Activated T-cell treated with anti-CD3 and anti-CD28 coated beads, Interleukin-2, amount 50 U/mL, for 72 hours (primary cell): ENCODE measurements around the gene TREH. TPM values are rescaled to one million over a fixed set of nuclear protein-coding genes. Genes with fewer than 3 reads are reported as not detected.
A peak's percentile ranks its signal among the peaks of the same experiment; 100 is the strongest.

Experiments
- ATAC-seq, 2 donors: fragments of 150-1000 bp; cut with Tn5 transposase; replicated peaks in 1 of 2; 2 replicates each; pipeline ENCODE4 v1.10.0; 2021; ENCODE audit warnings: moderate library complexity in 2 of 2, mild to moderate bottlenecking in 1 of 2
- DNase-seq, 2 donors: peaks; one replicate each; pipeline ENCODE4 v3.0.0; 2021 to 2022; ENCODE audit warnings: mixed read lengths in 1 of 2
- H3K27ac Mint-ChIP-seq: one replicate; pipeline ENCODE4 v1.8.0; 2022; ENCODE audit warnings: mild to moderate bottlenecking, moderate library complexity, mixed read lengths
- H3K27me3 Mint-ChIP-seq: one replicate; pipeline ENCODE4 v1.8.0; 2022; ENCODE audit warnings: low read depth, mixed read lengths
- H3K36me3 Mint-ChIP-seq, 2 donors: one replicate each; pipeline ENCODE4 v1.8.0; 2022; ENCODE audit warnings: mixed read lengths in 2 of 2, mild to moderate bottlenecking in 1 of 2; ENCODE audit not compliant: insufficient read depth in 2 of 2
- H3K4me1 Mint-ChIP-seq: one replicate; pipeline ENCODE4 v1.8.0; 2022; ENCODE audit warnings: low read depth, mixed read lengths
- H3K4me3 Mint-ChIP-seq, 2 donors: one replicate each; pipeline ENCODE4 v1.8.0; 2022; ENCODE audit warnings: mild to moderate bottlenecking in 2 of 2, mixed read lengths in 2 of 2, moderate library complexity in 2 of 2
- H3K9me3 Mint-ChIP-seq, 2 donors: one replicate each; pipeline ENCODE4 v1.8.0; 2022; ENCODE audit warnings: mixed read lengths in 2 of 2
- total RNA-seq, 2 donors: library from RNA; stranded (reverse); gene quantifications; one replicate each; pipeline ENCODE4 v1.2.3, GENCODE V29; 2022

Gene TREH
- total RNA-seq, 2 donors from 2014 or later, result not detected

DNA sequence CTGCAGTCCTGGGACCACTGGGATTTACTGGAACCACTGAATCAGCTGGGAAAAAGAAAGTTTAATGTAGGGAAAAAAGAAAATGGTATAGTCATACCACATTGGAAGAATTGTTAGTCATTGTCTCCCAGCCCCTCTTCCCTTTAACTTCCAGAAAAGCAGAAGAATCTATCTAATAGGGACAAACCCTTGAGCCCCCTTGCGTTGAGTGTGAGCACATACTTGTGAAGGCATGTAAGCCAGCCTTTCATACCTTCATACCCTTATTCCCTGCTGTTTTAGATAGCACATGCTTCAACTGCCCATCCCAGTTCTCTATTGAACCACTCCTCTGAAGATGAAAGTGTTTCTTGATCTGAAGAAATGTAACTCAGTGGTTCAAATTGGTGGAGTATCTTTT lies 6.6 kb downstream of the TREH start:
- Mint-ChIP-seq H3K4me1 (no peaks in the 10 kb centered on the region), H3K4me3 (no peak overlapping the region), H3K36me3 (peaks cover 0 to 3% of the 10 kb centered on the region in 2 donors), H3K9me3 (peaks cover 0 to 2% of the 10 kb centered on the region in 2 donors), H3K27me3 (no peaks in the 10 kb centered on the region), H3K27ac (no peak overlapping the region)
- ATAC-seq (no peak), DNase-seq (no peak)

DNA sequence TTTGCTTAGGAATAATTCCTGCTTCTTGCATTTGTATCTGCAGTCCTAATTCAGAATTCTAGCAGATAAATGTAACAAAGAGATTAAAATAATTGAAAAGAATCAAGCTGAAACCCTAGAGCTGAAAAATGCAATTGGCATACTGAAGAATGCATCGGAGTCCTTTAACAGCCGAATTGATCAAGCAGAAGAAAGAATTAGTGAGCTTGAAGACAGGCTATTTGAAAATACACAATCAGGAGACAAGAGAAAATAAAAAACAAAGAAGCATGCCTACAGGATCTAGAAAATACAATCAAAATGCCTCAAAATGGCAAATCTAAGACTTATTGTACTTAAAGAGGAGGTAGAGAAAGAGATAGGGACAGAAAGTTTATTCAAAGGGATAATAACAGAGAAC lies 8.2 kb downstream of the TREH start:
- Mint-ChIP-seq H3K36me3 (no peaks in the 10 kb centered on the region), H3K4me1 (no peaks in the 10 kb centered on the region), H3K27me3 (no peaks in the 10 kb centered on the region), H3K27ac (peak overlapping the region; percentile 14), H3K9me3 (peaks cover 0 to 2% of the 10 kb centered on the region in 2 donors), H3K4me3 (no peak overlapping the region)
- ATAC-seq (no peak), DNase-seq (no peak)

DNA sequence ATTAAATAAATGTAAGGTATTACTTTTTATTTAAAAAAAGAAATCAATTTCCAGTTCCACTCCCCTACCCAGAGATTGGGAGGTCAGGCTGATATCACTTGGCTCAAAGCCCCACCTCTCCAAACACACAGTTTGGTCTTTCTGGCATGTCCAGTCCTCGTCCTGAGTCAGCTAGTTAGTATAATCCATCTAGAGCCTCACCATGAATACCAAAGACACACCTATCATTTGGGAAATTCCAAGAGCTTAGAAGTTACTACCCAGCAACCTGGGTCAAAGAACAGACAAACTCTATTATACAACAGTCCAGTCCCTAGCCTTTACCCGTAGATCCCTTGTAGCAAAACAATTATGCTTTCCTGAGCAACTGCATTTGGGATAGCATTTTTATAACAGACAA lies 9.4 kb downstream of the TREH start:
- H3K27ac Mint-ChIP-seq, result no peak overlapping the region
- DNase-seq, result no peak
- no peaks in the 10 kb centered on the region for H3K36me3 Mint-ChIP-seq
- H3K27me3 Mint-ChIP-seq, result no peaks in the 10 kb centered on the region
- H3K9me3 Mint-ChIP-seq, result peaks cover 0 to 2% of the 10 kb centered on the region in 2 donors
- ATAC-seq, result no peak
- H3K4me1 Mint-ChIP-seq, result no peaks in the 10 kb centered on the region
- no peak overlapping the region for H3K4me3 Mint-ChIP-seq

DNA sequence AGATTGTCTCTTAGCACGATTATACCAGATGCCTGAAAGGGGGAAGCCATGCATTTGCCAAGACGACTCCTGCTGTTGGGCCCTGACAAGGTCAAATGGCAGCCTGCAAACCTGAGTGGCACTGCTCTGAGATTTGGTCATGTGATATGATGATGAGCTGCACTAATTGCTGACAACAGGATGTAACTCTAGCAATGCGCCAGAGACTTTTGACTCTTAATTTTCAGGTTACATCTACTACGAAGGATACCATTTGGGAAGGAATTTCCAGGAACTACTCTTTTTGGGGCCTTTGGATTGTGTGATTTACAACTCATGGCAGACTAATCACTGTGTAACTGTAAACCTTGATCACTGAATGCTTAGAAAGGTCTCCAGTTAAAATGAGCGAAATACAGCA lies 13.1 kb downstream of the TREH start:
- Mint-ChIP-seq H3K9me3 (peaks cover 0 to 2% of the 10 kb centered on the region in 2 donors), H3K4me1 (no peaks in the 10 kb centered on the region), H3K27me3 (no peaks in the 10 kb centered on the region), H3K27ac (no peak overlapping the region), H3K36me3 (no peaks in the 10 kb centered on the region), H3K4me3 (no peak overlapping the region)
- ATAC-seq (no peak), DNase-seq (no peak)

DNA sequence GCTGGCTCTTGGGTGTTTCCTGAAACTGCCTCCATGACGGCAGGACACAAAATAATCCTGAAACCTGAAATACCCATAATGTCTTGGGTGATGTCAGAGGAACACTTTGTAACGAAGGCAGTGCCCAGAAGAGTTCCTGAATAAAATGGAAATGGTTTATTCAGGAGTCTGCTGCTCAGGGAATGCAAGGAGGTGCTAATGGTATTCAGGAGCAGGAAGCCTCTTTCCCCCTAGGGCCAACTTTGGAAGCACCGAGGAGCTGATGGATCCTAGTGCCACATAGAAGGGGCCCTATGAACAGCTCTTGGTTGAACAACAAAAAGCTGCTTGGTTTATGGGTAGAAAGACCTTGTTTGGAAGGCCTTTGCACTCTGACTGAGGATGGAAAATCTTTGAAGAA lies 15.5 kb downstream of the TREH start:
- DNase-seq (no peak), ATAC-seq (no peak)
- H3K9me3 Mint-ChIP-seq, result no peaks in the 10 kb centered on the region
- no peaks in the 10 kb centered on the region for H3K4me1 Mint-ChIP-seq
- H3K4me3 Mint-ChIP-seq, result no peak overlapping the region
- H3K27me3 Mint-ChIP-seq, result no peaks in the 10 kb centered on the region
- no peak overlapping the region for H3K27ac Mint-ChIP-seq
- H3K36me3 Mint-ChIP-seq, result no peaks in the 10 kb centered on the region

DNA sequence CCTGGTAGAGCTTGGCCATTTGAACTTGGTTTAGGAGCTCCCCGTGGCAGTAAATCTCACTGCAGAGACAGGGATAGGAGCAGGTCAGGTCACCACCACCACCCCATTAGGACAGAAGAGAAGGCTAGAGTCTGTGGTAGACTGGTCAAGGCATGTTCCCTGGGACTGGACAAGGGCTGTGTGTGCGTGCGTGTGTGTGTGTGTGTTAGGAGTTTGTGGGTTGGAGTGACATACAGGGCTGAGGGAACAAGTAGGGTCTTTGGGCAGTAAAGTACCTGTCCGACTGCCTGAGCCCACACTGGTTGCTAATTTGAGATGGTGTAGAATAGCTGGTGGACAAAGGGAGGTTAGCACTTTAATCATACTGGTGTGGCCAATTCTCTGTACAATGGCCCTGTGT lies 16.1 kb downstream of the TREH start:
- ATAC-seq (no peak), DNase-seq (no peak)
- no peaks in the 10 kb centered on the region for H3K4me1 Mint-ChIP-seq
- H3K9me3 Mint-ChIP-seq, result no peaks in the 10 kb centered on the region
- no peaks in the 10 kb centered on the region for H3K36me3 Mint-ChIP-seq
- no peak overlapping the region for H3K27ac Mint-ChIP-seq
- no peak overlapping the region for H3K4me3 Mint-ChIP-seq
- no peaks in the 10 kb centered on the region for H3K27me3 Mint-ChIP-seq

DNA sequence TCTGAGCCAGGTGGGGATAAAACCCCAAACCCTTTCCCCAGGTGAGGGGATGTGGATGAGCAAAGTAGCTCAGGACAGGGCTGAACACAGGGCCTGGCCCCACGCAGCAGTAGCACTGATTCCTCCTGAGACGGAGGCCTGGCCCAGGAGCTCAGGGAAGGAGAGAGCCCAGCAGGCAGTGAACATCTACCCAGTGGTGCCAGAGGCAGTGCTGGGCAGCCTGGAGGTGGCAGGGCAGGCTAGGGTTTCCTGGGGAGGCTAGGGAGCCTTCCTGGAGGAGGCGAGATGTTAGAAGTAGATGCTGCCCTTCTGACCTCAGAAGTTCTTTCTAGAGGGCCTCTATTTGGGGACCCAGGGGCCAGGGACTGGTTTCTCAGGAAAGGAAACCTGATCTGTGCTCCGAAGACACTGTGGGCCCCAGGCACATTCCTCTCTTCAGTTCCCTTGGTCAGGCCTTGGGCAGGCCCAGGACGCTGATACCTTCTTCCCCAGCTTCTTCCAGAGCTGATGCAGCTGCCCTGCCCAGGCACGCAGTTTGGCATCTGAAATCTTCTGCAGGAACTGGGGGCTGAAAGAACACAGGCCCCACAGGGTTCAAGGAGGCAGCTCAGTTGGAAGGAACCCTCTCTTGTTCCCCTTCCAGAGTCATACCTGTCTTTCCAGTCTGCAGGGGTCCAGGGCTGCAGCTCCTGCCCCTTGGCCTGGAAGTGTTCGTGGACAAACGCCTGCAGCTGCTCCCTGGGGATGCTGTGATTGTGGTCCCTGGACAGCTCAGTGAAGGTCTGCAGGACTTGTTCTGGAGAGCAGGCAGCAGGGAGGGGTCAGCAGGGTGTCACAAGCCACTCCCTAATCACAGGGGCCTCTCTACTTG lies 16.8 kb downstream of the TREH start:
- Mint-ChIP-seq H3K9me3 (no peaks in the 10 kb centered on the region), H3K36me3 (no peaks in the 10 kb centered on the region), H3K27ac (no peak overlapping the region), H3K4me3 (no peak overlapping the region), H3K27me3 (no peaks in the 10 kb centered on the region), H3K4me1 (no peaks in the 10 kb centered on the region)
- no peak for DNase-seq
- ATAC-seq, result no peak

DNA sequence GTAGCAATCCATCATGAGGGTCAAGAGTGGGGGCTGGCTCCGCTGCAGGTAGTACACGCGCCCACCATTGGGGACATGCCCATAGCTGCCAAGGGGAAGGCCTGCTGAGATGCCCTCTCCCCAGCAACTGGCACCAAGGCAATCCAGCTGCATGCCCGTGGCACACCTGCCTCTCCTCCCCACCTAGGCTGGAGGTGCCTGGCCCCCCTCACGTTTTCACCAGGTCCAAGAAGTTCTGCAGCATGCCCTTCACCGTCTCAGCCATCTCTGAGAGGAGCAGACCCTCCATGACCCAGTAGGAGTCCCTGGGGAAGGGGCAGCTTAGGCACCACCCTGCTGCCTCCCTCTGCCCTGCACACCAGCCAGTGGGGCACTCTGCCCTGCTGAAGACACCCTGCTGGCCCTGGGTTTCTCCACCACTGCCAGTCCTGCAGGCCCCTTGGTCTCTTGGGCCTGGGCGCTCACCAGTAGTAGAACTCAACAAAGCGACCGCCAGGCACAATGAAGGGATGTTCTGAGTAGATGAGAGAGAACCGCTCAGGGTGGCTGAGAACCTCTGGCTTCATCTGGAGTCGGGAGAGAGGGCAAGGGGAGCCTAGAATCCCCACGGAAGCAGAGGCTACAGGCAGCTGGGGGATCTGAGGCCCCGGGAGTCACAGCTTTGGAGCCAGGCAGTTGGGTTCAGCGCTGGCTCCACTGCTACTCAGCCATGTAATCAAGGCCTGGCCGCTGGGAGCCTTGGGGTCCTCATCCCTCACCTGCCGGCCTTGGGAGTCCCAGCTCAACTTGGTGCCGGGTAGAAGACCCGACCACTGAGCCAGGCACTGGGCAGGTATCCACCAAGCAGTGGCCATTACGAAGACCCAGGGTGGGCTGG lies 17.8 kb downstream of the TREH start:
- Mint-ChIP-seq H3K4me3 (no peak overlapping the region), H3K27me3 (no peaks in the 10 kb centered on the region), H3K4me1 (no peaks in the 10 kb centered on the region), H3K9me3 (no peaks in the 10 kb centered on the region), H3K27ac (no peak overlapping the region), H3K36me3 (no peaks in the 10 kb centered on the region)
- ATAC-seq (no peak), DNase-seq (no peak)

DNA sequence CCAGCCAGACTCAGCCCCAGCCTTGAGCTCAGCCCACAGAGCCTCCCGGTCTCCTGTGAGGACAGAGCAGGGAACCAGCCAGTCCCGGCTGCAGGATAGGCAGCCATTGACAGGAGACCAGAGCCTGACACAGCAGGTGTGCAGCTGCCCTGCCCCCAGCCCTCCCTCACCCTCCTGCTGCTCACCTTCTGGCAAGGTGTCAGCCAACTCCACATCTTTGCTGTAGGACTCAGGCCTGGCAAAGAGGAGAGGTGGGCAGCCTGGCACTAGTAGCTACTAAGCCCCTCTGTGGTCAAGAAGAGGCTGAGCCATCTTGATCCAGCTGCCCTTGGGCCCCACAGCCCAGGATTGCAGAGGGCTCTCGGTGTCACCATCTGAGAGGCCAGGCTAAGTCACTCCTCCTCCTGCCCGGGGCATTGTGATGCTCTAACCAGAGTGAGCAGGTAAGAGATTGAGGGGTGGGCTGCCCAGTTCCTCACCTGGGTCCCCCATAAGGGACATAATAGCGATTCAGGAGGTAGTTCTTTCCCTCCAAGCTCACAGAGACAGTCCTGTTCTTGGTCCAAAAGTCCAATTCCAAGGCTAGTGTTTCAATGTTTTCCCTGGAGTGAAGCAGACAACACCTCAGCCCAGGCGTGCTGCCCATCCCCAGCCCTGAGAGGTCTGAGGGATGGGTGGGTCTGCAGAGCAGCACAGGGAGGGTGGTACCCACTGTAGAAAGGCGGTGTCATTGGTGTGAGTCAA lies 18.6 kb downstream of the TREH start:
- no peak for DNase-seq
- no peak for ATAC-seq
- no peaks in the 10 kb centered on the region for H3K36me3 Mint-ChIP-seq

DNA sequence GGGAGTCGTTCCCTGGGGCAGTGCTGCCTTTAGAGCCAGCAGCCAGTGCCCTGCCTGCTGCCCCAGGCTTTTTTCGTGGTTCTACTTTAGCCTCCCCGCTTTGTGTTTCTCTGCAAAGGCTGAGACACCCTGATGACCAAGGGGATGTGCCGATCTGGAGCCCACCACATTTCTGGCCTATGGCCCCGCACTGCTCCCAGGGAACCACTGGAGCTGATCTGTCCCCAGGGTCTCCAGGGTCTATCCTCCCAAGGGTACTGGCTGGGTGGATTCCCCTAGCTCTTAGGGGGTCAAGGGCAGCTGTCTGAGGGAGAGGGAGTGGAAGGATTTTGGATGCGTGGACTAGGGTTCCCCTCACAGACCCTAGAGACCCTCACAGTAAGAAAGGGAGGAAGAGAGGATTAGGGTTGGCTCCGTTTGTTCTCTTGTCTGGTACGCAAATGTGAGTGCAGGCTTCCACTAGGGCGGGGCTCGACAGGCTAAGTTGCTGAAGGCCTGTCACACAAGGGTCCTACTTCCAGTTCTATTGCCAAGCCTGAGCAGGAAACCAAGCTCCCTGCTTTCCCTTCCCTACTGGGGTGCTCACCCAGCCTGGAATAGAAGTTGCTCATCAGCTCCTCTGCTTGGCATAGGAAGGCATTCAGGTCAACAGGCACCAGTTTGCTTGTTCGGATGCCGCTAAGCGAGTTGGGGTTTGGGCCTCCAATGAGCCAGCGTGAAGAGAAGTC lies 19.3 kb downstream of the TREH start:
- Mint-ChIP-seq H3K4me3 (peak overlapping the region in 1 of 2 donors; percentile 55), H3K36me3 (no peaks in the 10 kb centered on the region), H3K27ac (no peak overlapping the region), H3K9me3 (no peaks in the 10 kb centered on the region), H3K4me1 (no peaks in the 10 kb centered on the region), H3K27me3 (no peaks in the 10 kb centered on the region)
- DNase-seq (no peak), ATAC-seq (no peak)

More for the DNA sequence above, 18.6 kb downstream of the TREH start:
- Mint-ChIP-seq H3K27ac (no peak overlapping the region), H3K9me3 (no peaks in the 10 kb centered on the region), H3K27me3 (no peaks in the 10 kb centered on the region), H3K4me3 (no peak overlapping the region), H3K4me1 (no peaks in the 10 kb centered on the region)

DNA sequence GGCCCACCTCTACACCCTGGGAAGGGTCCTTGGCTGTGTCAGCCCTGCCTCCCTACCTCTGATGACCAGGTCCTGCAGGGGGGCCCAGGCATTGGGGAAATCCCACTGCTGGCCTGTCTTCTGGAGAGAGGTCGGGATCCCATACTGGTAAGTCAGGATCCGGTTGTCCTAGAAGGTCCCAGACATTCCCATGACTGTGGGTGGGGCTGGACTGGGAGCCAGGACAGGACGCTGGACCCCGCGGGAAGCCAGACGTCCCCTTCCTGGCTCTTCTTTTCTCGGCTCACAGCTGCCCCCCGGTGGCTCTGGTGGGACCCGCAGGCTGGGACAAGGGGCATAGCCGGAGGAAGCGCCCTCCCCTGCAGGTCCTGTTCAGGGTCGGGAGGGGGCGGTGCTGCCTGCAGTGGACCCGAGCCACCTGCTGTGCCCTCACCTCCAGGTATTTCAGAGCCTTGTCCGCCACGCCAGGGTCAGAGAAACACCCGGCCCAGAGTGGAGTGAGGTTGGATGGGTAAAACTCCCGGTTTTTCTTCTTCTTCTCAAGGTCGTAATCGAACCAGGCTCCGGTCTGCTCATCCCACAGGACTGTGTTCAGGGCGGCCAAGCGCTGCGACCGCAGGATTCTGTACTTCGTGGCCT lies 20.0 kb downstream of the TREH start:
- H3K9me3 Mint-ChIP-seq, result no peaks in the 10 kb centered on the region
- H3K4me1 Mint-ChIP-seq, result no peaks in the 10 kb centered on the region
- H3K27me3 Mint-ChIP-seq, result no peaks in the 10 kb centered on the region
- DNase-seq (peak; percentile 94 to 95), ATAC-seq (peak; percentile 97 to 99)
- no peaks in the 10 kb centered on the region for H3K36me3 Mint-ChIP-seq
- no peak overlapping the region for H3K27ac Mint-ChIP-seq
- peak overlapping the region; percentile 26 to 55 for H3K4me3 Mint-ChIP-seq
